NCI-H2171 treated with DMSO at 0.1 percent for 48 hours (cell line): Measurements from ENCODE around the gene CNST.

Experiments
- DNase-seq: peaks from one replicate; lab custom pipeline; 2025; lab: John Stamatoyannopoulos, UW

The CNST gene, protein sequence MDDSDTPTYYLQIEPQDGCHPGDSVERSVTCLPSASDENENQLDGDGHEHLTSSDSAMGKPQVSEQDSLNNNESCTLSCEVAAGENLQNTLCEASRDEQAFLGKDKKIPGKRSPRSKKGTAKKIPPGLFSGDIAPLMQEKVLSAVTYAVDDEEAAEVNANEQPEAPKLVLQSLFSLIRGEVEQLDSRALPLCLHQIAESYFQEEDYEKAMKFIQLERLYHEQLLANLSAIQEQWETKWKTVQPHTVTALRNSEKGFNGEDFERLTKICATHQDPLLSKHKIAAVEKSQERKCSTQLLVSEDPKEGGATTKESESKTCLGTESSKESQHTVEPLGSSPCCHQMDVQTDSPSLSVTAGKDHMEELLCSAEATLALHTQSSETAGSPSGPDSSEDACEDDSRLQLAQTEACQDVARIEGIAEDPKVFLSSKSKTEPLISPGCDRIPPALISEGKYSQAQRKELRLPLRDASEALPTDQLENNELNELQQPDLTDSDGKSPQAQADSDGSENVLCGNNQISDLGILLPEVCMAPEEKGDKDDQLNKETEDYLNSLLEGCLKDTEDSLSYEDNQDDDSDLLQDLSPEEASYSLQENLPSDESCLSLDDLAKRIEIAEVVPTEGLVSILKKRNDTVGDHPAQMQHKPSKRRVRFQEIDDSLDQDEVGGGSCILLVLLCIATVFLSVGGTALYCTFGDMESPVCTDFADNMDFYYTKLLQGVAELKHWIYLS

DNA sequence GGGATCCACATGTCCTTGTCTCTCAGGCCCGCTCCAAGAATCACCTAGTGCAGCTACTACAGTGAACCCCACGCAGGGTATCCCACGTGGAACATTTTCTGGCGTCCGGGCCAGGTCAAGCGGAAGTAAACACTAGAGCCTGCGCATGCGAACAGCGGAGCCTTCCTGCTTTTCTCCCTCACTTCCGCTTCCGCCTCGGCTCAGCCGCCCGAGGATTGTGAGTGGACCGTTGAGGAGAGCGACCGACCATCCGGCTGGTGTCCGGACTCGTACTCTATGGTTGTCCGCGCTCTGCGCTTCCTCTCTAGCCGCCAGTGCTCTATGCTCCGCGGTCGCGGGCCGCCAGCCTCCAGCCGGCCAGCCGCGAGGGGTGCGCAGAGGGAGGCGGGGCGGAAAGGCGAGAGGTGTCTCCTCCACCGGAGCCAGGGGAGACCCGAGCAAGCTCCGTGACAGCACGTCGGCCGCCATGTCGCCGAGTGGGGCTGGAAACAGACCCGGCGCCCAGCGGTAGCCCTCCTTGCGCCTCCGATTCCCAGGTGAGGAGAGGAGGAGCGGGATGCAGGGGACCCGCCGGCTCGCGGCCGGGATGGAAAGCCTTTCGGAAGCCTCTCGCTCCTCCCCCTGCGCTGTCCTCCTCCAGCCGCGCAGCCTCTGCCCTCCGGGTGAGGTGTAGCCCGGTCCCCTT lies at the start of gene CNST, which contains the start of gene TFB2M:
Gene CNST (plus strand): TSS at position 329 of the 685 bp plus-strand sequence. CDS start 25,107 bp downstream, outside the sequence.
Gene TFB2M (minus strand): TSS at position 134 of the 685 bp plus-strand sequence. CDS start 123 bp downstream, at position 11.
- DNase-seq, result peak; percentile 98

DNA sequence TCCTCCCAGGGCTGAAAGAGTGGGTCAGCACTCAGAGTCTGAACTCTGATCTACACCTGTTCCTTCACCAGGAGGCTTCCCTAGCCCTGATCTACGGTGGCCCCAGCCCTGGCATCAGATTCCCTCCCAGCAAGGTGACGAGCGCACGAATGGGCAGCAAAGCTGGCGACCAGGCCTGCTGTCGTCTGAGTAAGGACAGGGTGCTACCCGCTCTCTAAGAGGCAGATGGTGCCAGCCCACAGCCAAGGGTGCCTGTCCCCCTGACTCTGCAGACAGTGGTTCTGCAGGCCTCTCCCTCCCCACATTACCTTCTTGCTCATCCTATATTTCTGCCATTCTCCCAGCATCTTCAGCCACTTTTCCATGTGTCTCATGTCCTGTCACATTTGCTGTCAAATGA lies 48.9 kb upstream of the CNST start:
- DNase-seq, result no peak

DNA sequence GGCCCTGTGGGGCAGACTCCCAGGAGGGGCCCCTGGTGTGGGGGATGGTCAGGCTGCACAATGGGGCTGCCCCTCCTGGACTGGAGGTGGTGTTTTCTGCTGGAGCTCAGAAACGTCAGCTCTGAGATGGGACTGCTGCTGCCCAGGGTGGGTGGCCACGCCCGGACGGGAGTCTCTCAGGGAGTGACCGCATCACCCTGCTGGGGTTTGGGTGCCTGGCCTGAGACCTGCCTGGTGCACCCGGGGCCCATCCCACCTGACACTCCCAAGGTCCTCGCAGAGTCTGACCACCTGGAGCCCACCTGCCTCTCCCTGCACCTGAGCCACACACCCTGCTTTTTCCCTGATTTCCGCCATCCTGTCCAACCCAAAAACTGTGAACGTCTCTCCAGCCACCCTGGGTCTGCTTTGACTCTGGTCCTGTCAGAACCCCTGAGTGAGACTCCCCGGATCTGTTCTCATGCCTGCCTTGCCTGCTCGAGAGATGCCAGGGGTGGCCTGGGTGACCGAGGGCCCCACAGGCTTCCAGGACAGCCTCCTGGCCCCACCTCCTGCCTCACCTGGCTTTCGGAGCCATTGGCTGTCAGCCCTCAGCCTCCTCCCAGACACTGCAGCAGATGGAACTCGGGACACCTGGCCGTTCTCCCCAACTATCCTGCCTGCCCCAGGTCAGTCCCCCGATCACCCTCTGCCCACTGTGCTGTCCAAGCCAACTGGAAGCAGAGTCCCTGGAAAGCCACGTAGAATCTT lies 47.6 kb upstream of the CNST start:
- no peak for DNase-seq

DNA sequence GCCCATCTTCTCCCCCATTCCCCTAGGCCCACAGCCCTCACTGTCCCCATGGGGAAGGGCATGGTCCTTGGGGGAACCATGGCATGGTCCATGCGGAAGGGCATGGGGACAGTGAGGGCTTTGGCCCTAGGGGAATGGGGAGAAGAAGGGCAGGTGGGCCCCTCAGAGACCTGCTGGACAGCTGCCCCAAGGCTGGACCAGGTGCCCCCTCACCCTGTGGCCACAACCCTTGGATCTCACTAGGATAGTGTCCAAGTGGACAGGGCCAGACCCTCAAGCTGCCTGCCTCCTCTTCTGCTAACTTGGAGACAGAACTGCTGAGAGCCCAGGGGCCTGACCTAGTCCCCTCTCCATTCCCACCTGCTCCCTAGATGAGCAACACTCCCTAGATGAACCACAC lies 46.7 kb upstream of the CNST start:
- DNase-seq, result no peak

DNA sequence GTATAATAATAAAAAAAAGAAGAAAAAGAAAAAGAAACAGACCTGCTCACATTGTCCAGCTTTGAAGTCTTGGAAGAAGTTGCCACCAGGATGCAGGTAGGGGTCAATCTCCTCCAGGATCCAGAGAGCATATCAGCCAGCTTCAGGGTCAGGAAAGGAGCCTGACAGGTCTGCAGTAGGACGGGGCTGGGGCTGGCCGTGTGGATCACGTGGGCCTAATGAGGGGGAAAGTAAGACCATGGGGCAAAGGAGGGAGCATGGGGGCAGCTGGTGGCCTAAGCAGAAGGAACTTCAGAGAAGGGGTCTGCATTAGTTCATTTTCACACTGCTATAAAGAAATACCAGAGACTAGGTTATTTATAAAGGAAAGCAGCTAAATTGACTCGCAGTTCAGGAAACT lies 39.9 kb upstream of the CNST start:
- DNase-seq, result no peak

DNA sequence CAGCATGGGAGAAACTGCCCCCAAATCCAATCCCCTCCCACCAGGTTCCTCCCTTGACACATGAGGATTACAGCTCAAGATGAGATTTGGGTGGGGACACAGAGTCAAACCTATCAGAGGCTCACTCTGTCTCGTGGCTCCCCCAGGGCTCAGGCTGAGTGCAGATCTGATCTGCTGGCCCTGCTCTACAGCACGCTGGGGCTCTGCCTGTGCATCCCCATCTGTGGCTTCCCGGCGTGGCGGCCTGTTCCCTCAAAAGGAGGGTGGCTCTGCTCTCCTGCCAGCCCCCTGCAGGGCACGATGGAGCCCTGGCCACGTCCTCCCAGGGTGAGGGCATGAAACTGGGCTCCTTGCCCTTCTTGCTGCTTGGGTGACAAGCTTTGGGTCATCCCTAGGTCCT lies 39.3 kb upstream of the CNST start:
- DNase-seq, result no peak

DNA sequence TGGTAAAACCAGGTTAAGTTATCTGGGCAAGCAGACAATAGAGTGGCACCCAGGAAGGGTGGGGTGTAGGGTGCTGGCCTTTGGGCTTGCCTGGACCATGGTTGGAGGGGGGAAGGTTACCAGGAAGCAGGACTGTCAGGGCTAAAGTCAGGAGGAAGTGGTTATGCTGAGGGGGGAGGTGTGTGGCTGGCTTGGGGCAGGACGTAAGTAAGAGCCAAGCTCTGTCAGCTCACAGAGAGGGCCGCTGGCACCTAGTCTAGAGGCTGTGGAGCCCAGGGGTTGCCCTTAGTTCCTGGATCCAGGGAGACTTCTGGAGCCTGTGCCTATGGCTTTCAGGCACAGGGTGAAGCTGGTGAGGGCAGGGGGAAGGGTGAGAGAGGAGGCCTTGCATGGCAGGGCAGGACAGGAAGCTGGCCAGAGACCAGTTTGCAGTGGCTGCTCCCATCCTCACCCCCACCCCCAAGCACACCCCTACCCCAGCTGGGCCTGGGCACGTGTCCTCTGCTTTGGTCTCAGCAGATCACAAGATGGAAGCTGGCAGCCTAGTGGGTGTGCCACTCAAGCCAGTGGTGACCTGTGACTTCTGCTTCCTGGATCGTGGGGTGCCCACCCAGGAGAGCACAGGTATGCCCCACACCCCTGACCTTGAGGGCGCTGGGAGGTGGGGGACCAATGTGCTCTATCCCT lies 38.7 kb upstream of the CNST start:
- no peak for DNase-seq

DNA sequence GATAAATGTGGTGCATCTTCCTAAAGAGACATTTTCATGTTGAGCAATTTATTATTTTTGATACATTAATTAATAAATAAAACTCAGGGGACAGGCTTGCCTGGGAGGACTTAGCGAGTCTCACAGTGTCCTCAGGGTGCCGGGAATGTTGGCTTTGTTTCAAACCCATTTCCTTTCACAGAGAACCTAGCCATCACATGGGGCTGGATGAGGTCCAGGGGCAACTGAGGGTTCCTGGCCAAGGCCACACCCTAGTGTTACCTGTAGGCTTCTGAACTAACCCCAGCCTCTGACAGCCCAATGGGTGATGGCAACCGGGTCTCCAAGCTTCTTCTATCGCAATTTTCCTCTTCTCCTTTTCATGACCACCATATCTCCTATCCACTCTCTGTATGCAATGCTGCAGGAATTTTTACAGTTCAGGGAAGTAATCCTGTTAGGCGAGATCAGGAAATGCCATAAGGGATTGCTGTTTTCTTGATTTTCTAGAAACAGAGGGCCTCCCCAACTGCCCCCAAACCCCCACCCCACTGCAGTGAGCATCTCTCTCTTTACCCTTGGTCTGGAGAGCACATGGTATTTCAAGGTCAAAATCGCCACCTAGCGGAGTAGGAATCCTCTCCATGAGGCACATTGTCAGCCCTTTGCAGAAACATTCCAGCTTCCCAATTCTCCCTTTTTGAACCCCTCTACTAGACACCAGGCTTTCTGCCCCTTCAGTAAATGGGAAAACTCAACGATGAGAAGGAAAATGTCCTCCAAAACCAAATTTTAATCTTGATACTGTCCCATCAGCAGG lies 37.1 kb upstream of the CNST start:
- no peak for DNase-seq

DNA sequence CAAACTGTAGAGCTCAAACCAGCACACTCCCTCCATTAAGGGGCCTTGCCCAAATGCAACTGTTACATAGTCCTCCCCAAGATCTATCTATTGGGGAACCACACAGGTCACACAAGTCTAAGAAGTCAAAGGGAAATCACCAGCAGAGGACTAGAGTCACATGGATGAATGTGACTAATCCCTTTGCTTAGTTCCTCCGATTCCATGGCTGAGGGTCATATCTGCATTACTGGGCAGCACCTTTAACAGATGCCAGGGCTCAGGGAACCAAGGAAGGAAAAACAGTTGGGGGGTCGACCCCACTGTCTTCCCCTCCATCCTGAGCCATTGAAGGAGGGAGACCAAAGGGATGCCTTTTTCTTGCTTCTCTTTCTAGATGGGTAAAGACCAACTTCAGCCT lies 35.8 kb upstream of the CNST start:
- DNase-seq, result no peak

DNA sequence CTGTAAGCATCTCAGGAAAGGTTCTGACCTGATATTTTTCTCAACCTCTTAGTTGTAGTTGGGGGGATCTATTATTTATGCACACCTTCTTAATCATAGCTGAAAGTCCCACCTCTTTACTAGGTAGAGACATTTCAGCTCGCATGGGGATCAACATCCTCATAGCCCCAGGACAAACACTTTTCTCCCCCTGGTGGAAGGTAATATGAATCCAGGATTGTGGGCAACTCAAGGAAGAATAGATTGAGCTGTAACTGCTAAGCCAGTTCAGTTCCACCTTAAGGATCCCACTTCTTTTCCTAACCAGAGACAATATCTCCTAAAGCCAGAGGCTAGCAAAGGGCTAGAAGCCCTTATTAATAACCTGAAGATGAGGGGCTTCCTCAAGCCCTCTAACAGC lies 33.7 kb upstream of the CNST start:
- no peak for DNase-seq

DNA sequence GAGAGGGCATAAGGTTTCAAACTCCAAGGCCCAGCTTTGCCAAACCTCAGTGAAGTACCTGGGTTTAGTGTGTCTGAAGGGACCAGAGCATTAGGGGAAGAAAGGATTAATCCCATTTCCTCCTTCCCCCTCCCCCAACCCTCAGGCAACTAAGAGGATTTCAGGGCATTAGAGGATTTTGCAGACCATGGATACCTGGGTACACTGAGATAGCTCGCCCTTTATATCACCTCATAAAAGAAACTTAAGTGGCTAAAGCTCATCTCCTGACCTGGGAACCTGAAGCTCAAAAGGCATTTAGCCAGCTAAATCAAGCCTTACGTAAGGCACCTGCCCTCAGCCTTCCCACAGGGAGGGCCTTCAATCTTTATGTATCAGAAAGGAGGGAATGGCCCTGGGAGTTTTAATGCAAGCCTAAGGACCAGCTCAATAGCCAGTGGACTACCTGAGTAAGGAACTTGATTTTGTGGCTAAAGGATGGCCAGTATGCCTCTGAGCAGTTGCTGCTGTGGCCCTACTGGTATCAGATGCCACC lies 32.8 kb upstream of the CNST start:
- DNase-seq, result no peak

DNA sequence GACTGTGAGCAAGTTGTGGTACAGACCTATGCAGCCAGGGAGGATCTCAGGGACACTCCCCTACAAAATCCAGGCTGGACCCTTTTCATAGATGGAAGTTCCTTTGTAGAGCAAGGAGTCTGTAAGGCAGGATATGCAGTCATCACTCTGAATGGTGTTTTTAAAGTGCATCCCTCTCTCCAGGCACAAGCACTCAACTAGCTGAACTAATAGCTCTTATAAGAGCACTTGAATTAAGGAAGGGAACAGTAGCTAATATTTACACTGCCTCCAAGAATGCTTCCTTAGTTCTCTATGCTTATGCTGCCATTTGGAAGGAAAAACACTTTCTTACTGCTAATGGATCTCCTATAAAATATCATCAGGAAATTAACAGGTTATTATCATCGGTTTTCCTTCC lies 32.1 kb upstream of the CNST start:
- no peak for DNase-seq

DNA sequence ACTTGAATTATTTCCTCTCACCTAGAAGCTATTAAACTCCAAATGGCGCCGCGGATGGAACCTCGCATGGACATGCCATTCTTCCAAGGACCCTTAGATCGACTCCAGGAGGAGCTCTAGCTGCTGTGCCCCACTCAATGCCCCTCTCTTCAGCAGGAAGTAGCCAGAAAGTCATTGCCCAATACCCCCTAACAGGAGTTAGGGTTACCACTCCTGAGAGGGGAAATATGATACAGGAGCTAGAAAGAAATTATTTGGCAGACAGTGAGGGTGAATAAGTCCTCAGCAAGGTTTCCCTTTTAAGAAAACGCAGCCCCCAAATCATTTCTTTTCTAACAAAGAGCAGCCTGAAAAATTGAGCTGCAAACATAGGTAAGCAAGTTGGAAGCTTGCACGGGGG lies 28.8 kb upstream of the CNST start:
- no peak for DNase-seq

DNA sequence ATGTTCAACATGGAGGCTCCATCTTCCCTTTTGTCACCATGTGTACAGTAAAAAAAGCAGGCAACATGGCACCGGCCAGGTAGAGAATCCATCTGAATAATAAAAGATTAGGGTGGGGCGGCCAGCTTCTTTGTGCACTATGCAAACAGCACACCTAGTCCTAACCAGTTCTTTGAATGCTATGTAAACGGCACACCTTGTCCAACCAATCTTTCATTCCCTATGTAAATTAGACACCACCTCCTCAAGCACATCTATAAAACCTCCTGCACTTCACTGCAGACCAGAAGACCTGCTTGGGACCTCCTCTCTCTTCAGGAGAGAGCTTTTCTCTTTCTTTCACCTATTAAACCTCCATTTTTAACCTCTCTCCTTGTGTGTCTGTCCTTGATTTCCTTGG lies 28.4 kb upstream of the CNST start:
- DNase-seq, result no peak

DNA sequence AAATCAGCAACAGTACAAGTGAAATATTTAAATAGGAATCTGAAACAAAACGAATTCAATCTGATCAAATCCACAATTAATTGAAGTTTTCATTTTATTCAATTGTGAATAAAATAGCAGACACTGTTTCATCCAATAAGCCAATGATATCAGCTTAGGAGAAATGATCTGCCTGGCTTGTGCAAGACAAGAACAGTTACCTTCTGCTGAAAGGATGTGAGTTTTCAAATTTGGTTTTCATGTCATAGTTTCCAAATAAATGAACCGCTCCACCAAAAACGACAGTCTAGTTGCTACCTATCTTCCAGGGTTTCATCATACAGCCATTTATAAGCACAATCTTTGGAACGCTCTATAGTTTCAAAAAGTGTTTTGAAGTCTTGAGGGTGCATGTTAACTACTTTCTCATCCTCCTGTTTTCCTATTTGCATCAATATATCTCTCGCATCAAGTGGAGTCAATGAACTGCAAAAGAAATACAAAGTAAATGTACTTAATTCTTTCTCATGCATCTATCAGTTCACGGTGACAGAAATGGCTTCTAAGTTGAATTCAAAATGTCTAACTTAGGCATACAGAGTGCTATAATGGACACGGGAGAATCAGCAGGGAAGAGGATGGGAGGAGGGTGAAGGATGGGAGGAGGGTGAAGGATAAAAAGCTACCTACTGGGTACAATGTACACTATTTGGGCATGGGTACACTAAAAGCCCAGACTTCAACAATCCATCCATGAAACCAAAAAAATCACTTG lies 25.3 kb upstream of the CNST start:
- DNase-seq, result no peak

DNA sequence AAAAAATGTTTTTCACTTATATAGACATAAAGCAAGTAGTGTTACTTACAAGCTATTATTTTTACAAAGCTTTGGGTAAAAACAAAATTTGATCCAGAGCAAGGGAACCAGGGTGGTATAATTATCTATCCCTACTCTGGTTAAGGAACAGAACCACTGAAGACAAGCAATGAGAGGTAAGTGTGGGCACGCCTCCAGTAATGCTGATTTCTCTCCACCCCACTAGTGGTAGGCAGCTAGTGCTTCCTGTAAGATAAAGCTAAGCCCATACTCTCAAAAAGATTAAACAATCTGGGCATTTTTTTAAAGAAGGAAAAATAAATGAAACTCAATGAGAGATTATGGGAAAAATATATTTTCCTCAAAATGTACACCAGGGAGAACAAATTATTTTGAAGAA lies 22.3 kb upstream of the CNST start:
- no peak for DNase-seq

DNA sequence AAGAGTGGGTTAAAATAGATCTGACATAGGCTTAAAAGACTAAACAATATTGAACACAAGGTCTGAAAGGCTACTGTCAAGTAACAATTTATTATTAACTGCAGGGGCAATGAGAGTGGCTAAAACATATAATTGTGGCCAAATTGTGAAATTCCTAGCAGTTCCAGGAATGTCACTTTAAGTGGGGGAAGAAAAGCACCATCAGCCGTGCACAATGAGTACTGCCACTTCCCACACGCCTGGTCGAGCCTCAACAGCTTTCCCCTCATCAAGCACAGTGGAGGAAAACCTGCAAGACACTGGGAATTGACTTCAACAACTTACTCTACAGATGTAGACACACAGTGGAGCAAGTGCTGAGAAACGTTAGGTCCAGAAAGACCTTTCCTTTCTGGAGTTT lies 16.6 kb upstream of the CNST start:
- DNase-seq, result no peak

DNA sequence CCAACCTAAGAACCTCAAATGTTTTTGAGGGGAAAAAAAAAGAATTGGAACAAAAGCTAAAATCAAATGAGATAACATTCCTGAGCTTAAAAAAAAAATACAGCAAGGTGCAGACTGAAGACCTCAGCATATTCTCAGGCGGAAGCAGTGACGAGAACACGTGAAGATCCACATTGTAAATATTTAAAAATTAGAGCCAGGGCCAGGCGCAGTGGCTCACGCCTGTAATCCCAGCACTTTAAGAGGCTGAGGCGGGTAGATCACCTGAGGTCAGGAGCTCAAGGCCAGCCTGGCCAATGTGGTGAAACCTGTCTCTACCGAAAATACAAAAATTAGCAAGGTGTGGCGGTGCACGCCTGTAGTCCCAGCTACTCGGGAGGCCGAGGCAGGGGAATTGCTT lies 15.9 kb upstream of the CNST start:
- no peak for DNase-seq

DNA sequence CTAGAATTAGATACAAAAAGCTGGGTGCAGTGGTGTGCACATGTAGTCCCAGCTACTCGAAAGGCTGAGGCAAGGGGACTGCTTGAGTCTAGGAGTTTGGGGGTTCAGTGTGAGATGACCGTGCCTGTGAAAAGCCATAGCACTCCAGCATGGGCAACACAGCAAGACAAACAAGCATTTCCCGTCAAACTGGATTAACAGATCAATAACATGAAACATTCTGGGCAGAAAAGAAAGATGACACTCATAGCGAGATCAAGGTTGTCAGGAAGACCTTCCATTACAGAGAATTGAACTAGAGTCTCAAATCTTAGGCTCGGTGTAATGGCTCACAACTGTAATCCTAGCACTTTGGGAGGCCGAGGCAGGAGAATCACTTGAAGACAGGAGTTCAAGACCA lies 14.1 kb upstream of the CNST start:
- DNase-seq, result no peak

DNA sequence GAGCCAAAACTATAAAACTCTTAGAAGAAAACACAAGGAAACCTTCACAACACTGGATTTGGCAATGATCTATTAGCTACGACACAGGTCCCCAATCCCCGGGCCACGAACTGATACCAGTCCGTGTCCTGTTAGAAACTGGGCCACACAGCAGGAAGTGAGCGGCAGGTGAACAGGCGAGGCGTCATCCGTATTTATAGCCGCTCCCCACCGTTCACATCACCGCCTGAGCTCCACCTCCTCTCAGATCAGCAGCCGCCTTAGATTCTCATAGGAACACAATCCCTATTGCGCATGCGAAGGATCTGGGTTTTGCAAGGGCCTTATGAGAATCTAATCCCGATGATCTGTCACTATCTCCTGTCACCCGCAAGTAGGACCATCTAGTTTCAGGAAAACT lies 12.1 kb upstream of the CNST start:
- no peak for DNase-seq
